Fibroblast of skin of left quadriceps (primary cell): ENCODE measurements around the gene KCNJ12.
"Not testable (repeated sequence)": the region's sequence is repeated elsewhere in the genome, so short reads cannot be mapped to it uniquely, and the experiment has no call there.

Experiments
- DNase-seq, 2 experiments: peaks; one replicate each; pipeline ENCODE4 v3.0.0-alpha.2; 2013; ENCODE audit warnings: low read depth in 2 of 2

The KCNJ12 gene

DNA sequence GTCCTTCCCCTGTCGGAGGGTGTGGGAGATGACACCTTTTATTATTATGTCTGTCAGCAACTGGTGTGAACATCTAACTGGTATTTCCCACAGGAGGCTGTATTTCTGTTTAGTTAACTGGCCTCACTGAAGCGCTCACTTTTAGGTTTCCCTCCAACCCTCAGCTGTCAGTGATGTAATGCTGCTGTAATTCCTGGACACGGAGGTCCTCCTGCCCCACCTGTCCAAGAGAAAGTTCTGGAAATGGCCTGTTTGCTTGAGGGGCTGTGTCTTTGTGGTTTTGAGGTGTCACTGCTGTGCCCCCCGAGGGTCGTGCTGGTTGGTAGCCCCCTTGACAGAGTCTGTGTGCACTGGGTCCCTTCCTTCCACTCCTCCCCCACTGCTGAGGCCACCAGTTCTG is 11.5 kb downstream of the KCNJ12 start:
- DNase-seq = no peak

DNA sequence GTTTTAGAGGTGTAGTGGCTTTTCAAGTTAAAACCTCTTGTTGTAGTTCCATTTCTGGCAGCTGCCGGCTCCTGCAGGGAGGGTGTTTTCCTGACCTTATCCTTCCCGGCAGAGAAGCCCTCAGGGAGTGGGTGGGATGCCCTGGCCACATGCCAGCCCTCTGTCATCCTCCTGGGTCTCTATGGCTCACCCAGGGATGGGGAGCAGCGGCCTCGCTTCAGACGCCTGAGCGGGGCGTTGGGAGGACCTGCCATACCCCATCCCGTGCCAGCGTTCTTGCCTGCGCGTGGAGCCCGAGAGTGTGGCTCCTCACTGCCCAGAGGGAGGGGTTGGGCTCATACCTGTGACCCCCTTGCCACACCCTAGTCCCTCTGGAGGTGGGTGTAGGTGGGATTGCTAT is 11.9 kb downstream of the KCNJ12 start:
- DNase-seq = no peak

DNA sequence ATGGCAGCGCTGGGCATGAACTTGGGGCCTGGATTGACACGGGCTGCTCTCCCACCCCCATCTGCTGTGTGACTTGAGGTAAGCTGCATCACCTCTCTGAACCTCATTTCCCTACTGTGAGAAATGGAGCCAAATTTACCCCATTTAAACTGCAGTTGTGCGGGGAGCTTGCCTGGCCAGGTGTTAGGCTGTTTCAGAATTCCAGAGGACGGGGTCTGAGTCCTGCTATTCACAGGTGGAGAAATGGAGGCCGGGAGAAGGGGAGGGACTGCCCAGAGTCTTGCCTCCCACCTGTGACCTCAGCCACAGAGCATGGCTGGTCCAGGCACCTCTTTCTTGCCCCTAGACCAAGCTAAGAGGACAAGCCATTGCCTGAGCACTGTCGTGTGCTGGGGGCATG is 12.8 kb downstream of the KCNJ12 start:
- no peak for DNase-seq

DNA sequence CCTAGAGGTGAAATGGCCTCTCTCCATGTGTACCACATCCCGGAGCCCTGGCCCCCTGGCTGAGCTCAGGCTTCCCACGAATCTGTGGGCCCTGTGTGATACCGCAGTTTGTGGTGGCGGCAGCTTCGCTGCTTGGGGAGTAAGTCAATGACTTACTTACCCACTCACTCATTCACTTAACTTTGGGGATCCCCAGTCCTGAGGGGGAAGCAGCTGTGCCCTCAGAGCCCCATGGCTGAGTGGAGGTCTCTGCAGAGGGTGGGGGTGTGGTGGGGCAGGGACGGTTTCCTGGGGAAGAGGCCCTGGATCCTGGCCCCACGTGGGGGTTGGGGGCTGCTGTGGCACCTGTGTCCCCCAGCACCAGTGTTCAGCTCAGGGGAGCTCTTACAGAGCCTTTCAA is 13.2 kb downstream of the KCNJ12 start:
- DNase-seq = no peak

DNA sequence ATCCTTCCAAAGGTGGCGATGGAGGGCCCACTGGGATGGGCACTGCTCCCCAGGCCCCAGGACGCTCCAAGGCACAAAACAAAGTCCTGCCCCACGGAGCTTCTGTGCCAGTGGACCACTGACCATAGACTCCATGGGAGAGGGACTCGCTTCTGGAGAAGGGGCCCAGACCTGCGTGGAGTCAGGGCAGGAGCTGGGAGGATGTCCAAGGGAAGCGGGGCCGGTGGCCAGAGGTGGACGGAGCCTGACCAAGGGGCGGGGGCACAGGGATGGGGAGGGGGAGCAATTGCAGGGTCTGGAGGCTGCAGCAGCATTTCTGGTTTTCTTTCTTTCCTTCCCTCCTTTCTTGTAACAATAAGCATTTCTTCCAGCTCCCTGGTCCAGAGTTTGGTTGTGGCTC is 14.1 kb downstream of the KCNJ12 start:
- DNase-seq = no peak

DNA sequence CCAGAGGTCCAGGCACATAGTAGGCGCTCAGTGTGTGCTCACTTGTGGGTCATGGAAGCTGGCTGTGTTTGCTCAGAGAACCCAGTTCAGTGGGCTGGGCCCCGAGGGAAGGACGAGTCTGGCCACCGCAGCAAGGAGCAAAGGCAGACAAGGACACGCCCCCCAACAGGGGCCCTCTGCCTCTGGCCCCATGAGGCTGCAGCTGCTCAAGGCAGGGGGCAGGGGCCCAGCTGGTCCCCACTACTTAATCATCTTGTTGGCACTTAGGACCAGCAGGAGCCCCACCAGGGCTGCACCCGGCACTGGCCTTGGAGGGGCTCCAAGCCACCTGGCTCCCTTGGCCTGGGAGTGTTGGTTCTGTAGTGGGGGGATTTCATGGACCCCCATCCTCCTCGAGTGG is 16.1 kb downstream of the KCNJ12 start:
- no peak for DNase-seq

DNA sequence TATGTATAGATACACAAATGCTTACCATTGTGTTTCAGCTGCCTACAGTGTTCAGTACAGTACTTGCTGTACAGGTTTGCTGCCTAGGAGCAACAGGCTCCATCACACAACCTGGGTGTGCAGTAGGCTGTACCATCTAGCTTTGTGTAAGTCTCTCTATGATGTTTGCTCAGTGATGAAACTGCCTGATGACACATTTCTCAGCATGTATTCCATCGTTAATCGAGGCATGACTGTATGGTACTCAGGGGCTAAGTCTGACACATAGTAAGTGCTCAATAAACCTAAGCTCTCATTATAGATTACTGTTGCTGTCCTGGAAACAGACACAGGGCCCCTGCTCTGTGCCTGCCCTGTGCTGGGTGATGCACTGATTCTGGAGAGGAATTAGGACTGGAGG is 18.1 kb downstream of the KCNJ12 start:
- no peak for DNase-seq

DNA sequence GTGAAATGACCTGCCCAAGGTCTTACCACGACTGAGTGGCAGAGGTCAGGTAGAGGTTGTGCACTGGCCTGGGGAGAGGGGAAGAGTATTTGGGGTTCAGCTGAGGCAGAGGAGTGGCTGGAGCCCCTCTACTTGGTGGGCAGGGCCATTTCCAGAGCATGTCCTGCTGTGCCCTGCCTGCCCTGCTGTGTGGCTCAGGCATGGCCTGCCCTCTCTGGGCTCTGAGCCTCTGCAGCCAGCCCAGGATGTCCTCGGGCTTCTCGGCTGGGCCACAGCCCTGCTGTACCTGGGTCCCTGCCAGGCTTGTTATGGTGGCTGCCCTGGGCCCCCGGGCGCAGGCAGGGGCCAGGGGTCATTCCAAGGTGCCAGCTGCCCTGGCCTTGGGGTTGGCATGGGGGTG is 19.6 kb downstream of the KCNJ12 start:
- no peak for DNase-seq

DNA sequence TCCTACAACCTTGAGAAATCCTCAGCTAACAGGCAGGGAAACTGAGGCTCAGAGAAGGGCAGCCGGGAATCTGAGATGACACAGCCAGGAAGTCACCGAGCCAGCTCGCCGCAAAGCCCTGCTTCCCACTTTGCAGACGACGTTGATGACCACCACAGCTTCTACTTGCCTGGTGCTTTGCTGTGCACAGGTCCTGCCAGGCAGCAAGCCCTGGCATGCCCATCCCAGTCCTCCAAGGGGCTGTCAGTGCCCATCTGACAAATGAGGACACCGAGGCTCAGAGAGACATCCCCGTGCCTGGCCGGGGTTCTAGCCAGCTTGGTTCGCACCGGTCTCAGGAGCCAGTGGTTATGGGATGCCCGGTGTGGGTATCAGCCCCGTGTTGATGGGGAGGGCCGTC is 20.1 kb downstream of the KCNJ12 start:
- no peak for DNase-seq

DNA sequence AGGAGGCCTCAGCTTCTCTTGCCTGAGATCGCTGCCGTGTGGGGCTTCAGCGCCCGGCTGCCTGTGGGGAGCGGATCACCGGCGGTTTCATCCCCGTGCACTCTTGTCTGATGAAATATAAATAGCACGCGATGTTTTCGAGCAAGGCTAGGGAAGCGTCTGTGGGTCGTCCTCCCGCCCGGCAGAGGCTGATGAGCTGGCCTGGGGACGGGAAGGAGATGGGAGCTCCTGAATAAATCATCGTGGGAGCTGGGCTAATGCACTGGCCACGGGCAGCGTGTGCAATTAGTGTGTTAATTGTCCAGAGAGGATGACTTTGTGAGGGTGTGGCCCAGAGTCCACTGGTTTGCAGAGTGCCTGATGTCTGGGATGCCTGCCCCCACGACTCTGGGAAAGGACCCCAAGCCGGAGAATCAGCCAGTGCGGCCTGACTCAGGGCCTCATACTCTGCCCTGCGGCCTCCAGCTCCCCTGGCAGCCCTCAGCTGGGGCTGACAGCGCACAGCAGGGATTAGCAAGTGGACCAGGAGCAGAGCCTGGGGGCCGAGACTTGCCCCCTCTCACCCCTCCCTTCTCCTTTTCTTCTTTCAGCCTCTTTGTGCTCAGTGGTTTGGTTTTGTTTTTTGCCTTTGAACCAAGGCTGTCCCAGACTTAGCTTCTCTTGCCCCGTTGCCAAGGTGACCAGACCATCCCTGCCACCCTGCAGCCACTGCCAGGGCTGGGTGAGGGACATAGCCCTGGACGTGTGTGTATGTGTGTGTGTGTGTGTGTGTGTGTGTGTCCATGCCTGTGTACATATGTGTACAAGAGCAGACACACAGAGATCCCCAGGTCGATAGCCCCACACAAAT is 21.4 kb downstream of the KCNJ12 start:
- peak; percentile 9 to 12 for DNase-seq

DNA sequence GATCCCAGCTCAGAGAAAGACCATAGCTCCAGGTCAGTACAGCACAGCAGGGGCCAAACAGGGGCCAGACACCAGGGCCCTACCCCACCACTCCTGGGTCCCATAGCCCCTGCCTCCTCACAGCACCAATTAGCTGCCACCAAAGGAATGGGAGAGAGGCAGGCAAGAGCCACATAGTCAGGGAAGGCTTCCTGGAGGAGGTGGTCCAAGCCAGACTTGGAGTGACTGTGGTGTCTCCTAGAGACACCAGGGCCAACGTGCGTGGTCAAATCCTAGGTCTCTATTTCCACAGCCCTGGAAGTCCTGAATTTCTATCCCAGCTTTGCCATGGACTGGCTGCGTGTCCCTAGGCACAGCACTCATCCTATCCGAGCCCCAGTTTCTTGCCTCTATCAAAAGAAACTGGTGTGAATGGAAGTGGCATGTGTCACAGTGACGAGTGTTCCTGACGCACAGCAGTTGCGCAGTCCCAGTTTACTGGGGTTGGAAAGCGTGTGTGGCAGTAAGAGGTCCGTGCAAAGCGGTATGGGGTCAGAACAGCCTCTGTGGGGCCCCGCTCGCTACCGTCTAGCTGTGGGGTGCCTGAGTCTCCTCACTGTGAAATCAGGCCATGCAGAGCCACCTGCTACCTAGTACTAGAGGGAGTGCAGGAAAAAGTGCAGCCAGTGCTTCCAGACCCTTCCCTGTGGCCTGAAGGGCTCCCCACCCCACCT is 23.5 kb downstream of the KCNJ12 start:
- DNase-seq = no peak

DNA sequence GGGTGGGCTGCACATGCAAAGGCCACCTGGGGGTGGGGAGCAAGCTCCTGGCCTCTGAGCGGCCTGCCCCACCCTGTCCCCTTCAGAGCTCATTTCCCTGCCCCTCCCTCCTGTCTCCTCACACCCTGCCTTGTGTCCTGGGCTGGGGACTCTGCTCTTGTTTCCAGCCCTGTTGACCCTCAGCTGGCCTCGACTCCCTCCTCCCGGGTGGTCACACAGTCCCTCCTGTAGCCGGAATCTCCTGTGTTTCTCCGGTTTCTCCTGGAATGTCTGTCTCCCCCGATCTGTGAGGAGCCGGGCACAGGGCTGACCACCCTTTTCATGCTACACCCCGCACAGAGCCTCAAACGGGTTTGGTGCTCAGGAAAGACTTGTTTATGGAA is 24.0 kb downstream of the KCNJ12 start:
- DNase-seq = not testable (repeated sequence)

DNA sequence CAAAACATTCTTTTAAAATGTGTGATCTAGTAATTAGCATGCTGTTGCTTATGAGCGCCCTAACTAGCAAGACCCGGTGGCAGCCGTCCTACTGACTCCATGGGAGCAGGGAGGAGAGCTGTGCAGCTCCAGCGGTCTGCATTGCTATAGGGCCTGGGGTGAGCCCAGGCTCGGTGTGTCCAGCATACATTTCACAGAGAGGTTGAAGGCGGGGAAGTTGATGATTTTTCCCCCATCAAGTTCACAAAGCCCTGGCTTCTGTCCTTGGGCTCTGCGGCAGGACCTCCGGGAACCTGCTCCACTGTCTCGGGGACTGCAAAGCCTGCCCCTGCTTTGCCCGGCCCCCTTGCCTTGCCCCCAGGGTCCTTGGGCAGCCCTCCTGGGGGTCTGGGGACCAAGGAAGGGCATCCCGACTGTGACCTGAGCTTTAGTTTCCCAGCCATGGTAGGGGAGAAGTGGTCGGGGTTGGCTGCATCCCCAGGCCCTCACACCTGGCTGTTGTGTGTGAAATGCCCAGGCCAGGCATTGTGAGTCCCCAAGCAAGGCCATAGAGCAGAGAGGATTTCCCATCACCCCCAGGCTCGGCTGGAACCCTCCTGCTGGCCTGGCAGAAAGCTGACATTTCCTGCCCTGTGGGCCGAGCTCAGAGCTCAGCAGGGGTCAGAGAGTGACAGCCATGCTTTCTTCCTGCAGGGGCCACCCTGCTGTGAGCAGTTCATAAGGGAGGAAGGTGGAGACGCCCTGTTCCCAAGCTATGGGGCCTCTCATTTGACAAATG is 24.8 kb downstream of the KCNJ12 start:
- DNase-seq = no peak

DNA sequence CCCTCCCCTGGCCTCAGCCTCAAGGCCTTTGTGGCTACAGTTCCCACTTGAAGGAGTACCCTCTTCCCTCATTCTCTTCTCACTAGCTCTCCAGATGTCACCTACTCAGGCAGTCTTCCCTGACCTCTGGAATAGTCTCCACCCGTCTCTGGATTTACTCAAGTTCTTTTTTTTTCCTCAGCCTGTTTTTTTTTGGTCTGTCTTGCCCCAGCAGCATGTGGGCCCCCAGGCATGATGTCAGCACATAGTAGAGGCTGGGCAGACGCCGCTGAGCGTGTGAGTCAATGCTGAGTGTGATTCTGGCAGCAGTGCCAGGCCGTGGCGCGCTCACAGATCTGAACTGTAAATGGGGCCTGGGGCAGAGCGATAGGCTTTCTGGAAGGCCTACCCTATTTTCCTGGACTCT is 26.0 kb downstream of the KCNJ12 start:
- DNase-seq = peak; percentile 68 to 70

DNA sequence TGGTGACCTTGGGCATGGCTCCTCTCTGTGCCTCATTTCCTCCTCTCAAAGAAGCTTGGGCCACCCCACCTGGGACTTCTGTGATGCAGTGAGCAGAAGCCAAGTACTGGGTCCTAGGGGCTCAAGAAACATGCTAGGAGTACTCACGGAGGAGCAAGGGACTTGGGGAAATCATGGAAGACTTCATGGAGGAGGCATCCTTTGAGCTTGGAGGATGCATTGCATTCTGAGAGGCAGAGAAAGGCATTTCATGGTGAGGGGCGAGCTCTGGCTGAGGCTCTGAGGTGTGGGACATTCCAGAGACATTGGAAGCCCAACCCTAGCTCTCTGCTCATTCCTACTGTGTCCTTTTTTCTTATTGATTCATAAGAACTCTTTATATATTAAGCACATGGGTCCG is 26.8 kb downstream of the KCNJ12 start:
- DNase-seq = not testable (repeated sequence)

DNA sequence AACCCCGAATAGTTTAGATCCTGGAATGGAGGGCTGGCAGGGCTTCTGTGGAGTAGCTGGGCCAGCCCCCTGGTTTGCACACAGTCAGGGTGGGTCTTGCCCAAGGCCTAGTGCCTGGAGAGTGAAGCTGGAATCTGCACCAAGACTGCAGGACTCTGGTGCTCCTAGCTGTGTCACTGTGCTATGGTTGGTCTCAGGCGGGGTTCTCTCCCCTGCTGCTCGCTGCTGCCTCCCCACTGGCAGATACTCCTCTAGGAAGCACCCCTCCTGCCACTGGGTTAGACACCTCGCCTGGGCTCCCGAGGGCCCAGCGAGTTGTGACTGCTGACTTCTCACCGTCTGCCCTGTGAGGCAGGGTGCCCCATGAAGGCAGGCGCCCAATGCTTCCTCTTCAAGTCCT is 27.9 kb downstream of the KCNJ12 start:
- not testable (repeated sequence) for DNase-seq

DNA sequence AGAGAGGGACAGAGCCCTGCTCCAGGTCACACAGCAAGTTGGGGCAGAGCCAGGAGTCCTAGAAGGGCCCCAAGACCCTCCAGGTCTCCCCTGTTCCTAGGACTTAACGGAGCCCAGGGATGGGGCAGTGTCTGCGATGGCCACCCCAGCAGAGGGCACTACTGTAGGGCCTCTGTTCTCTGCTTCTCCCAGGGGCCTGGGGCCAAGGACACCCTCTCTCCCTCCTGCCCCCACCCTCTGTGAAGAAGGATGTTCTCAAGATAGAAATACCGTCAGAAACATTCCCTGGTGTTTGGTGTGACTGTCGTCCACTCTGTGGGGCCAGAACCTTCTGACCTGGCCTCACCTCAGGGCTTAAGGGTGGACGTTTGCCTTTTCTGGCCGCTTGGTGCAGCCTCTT is 28.4 kb downstream of the KCNJ12 start:
- not testable (repeated sequence) for DNase-seq

DNA sequence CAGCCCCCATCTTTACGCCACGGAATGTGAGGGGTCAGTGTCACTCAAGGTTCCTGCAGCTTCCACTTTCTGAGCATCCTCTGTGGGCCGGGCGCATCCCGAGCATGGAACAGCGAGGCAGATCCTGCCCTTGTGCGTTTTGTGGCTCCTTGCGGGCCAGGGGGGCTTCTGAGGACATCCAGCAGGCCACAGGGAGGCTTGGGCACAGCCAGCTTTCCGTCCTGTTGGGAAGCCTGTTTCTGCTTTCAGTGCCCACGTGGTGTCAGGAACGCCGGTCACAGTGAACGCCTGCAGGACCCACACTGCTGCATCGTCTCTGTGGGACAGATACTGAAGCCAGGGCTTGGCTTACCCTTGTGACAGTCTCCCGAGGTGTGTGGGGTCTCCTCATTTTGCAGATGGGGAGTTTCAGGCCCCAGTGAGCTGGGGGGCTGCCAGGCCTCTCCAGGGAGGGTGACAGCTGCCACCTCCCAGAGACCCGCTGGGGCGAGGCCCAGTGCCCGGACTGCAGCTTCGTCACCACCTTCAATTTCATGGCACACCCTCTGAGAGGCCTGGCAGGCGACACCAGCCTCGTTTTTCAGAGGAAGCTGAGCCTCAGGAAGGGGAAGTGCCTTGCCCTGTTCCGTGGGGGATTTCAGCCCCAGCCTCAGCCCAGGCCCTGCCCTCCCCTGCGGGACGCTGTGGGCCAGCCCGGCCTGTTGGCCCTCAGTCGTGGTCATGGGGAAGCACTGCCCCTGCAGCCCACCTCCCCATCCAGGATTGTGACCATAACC is 29.0 kb downstream of the KCNJ12 start:
- not testable (repeated sequence) for DNase-seq

DNA sequence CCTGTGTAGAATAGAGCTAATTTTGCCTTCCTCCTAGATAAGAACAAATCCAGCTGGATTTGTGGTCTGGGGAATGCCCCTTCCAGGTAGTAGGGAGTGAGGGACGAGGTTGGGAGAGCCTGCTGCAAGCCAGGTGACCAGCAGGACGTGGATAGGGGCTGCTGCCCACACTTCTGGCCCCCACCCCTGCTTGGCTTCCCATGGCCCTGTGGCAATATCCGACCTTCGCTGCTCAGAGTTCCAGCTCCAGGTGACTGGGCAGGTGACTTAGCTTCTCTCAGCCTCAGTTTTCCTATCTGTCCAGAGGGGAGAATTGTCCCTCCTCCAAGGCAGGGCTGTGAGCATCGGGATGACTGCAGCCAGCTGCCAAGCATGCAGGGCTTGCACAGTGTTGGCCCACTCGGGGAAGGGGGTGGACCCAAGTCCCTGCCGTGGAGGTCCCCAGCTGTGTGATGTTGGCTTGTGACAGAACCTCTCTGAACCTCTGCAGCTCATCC is 29.8 kb downstream of the KCNJ12 start:
- DNase-seq = not testable (repeated sequence)

DNA sequence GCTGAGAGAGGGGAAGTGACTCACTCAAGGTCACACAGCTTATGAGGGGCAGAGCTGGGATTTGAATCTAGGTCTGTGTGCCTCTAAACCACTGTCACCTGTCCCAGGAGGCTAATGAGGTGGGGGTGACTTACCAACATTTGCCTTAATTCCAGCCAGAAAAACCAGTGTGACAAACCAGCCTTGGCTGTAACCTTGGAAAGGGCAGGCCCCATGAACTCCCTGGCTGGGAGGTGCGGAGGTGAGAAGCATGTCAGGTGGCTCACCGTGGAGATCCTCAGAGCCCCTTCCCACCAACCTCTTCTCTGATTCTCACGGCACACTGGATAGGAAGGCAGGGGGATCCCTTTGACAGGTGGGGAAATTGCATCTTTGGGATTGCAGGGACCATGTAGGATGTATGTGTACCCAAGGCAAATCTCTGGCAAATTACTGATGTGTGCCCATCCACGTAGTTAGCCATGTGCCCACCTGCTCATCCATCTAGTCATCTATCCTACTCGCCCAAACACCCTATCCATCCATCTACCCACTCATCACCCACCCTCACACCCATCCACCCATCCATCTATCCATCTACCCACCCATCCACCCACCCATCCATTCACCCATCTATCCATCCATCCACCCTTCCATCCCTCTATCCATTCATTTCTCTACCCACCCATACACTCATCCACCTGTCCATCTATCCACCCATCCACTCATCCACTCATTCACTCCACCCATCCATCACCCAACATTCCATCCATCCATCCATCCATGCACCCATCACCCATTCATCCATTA is 30.7 kb downstream of the KCNJ12 start:
- not testable (repeated sequence) for DNase-seq

DNA sequence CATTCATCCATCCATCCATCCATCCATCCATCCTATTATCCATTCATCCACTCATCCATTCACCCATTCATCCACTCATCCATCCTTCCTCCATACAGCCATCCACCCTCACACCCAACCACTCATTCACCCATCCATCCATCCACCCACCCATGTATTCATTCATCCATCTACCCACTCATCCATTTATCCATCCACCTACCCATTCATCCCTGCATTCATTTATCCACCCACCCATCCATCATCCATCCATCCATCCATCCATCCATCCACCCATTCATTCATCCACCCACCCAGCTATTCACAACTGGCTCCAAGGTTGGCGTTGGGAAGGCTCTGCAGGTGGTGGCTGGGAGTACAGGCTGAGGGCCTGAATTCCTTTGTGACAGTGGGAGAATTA is 31.6 kb downstream of the KCNJ12 start:
- DNase-seq = not testable (repeated sequence)
